Germinal center (tissue), 1 donor: ENCODE measurements around the gene RHOXF1.
"Not testable (repeated sequence)": the region's sequence is repeated elsewhere in the genome, so short reads cannot be mapped to it uniquely, and the experiment has no call there.

Experiments used
- DNase-seq: peaks from one replicate; pipeline ENCODE4 v3.0.0; 2012; ENCODE audit warnings: mixed read lengths, low spot score

Gene RHOXF1, protein sequence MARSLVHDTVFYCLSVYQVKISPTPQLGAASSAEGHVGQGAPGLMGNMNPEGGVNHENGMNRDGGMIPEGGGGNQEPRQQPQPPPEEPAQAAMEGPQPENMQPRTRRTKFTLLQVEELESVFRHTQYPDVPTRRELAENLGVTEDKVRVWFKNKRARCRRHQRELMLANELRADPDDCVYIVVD

DNA sequence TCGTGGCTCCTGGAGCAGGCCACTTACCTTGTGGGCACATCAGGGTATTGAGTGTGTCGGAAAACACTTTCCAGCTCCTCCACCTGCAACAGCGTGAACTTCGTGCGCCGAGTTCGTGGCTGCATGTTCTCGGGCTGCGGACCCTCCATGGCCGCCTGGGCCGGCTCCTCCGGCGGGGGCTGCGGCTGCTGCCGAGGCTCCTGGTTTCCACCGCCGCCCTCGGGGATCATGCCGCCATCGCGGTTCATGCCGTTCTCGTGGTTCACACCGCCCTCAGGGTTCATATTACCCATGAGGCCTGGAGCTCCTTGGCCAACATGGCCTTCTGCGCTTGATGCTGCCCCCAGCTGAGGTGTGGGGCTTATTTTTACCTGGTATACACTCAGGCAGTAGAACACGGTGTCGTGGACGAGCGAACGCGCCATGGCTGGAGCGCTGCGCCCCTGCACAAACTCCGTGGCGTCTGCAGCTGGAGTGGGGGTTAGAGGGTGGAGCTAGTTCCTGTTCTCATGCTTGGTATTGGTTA lies at the start of gene RHOXF1:
RHOXF1 (minus strand) TSS at position 476 of the 526 bp plus-strand sequence; CDS start at position 425, 51 bp downstream.
- no peak for DNase-seq

DNA sequence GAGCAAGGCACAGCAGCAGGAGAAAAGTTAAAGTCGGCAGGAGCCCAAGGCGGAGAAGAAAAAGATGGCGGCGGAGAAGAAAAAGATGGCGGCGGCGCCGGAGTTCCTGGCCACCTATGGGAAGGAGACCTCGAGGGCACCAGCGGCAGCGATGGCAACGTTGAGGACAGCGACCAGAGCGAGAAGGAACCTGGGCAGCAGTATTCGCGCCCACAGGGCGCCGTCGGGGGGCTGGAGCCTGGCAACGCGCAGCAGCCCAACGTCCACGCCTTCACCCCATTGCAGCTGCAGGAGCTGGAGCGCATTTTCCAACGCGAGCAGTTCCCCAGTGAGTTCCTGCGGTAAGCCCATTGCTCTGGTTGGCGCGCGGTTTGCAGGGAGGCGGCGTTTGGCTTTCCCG lies 43.4 kb upstream of the RHOXF1 start:
- DNase-seq, result not testable (repeated sequence)

DNA sequence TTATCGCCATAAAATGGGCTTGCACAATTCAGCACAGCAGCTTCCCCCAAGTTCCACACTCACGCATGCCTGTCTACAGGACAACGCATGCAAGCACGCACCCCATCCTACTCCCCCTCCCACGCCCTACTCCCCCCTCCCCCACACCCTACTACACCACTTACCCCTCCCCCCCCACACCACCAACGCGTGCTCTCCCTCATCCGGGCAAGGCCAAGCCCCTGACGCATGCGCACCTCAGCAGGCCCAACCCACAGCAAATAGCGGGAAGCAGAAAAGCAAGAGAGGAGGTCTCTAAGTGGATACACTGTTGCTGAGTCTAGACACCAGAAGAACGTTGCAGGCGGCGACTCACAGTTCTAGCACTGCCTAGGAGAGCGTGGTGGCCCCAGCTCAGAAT lies 42.6 kb upstream of the RHOXF1 start, which contains the start of gene RHOXF2:
RHOXF2 (plus strand) TSS at position 301 of the 400 bp plus-strand sequence. CDS start 138 bp downstream, outside the sequence.
- not testable (repeated sequence) for DNase-seq

DNA sequence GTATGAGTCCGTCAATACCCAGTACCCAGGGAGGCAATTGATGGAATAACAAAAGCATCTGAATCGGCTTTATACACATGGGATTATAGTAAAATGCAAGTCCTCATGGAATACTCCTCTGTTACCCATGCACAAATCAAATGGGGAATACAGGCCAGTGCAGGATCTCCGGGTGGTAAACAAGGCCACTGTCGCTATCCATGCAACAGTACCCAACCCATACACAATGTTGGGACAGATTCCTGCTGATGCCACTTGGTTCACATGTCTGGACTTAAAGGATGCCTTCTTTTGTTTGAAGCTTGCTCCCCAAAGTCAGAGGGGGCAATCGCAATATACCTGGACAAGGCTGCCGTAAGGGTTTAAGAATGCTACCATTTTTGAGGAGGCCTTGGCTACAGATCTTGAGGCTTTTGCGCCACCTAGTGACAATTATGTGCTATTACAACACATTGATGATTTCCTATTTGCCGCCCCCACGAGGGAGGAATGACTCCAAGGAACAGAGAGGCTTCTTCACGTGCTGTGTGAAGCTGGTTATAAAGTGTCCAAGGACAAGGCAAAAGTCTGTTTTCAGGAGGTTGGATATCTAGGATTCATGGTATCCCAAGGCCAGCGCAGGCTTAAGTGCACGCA lies 34.5 kb upstream of the RHOXF1 start:
- DNase-seq, result not testable (repeated sequence)

DNA sequence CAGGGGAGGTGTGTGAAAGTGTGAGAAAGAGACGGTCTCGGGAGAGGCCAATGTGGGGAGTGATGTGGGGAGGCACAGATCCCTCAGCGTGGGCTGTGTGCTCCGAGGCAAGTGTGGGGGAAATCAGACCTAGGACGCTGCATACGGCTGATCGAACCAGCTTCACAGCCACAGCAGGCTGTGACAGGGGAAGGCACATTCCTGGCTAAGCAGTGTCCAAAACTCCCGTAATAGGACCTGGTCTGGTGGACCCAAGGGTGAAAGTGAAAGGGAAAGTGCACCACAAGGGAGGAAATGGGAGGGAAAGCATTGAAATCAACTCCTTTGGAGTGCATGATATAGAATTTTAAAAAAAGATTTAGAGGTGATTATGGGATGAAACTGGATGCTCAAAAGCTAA lies 31.8 kb upstream of the RHOXF1 start:
- DNase-seq, result no peak

DNA sequence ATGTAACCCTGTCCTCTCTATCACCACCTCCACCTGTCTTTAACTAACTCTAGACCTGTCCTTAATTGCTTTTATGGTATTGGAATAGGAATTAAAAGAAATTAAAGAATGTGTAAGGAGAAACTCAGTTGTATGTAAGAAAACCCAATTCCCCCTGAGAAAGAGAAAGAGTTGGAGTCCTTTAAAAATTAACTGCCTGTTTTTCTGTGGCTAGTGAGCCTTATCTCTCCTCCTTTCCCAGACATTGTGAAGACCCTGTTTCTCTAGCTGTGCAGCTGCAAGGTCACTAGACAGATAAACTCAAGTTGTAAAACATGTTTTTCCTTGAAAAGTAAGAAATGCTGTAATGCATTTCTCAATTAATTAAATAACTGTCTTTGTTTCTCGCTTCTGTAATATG lies 30.6 kb upstream of the RHOXF1 start:
- DNase-seq, result not testable (repeated sequence)

DNA sequence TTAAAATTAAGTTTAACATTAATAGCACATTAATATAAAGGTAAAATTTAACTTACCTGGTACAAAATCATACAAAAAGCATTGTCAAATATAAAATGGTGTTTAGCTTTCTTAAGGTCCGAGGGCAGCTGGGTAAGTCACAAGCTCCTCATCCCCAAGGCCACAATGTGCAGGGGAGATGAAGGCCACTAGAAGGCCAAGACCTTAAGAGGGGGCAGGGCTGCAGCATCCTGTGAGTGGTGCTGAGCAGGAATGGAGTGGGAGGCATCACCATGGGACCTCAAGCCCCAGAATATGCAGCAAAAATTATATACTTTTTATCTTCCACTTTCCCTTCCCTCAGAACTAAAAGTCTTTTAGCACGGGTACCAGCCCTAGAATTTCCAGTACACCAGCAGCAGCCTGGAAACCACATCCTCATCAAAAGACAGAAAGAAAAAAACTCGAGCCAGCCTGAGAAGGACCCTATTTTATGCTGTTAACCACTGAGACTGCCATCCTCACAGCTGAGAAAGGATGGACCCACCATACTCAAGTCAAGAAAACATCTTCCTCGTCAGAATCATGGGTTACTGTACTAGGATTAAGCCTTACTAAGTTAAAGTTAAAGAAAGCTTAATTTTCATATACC lies 29.7 kb upstream of the RHOXF1 start:
- no peak for DNase-seq

DNA sequence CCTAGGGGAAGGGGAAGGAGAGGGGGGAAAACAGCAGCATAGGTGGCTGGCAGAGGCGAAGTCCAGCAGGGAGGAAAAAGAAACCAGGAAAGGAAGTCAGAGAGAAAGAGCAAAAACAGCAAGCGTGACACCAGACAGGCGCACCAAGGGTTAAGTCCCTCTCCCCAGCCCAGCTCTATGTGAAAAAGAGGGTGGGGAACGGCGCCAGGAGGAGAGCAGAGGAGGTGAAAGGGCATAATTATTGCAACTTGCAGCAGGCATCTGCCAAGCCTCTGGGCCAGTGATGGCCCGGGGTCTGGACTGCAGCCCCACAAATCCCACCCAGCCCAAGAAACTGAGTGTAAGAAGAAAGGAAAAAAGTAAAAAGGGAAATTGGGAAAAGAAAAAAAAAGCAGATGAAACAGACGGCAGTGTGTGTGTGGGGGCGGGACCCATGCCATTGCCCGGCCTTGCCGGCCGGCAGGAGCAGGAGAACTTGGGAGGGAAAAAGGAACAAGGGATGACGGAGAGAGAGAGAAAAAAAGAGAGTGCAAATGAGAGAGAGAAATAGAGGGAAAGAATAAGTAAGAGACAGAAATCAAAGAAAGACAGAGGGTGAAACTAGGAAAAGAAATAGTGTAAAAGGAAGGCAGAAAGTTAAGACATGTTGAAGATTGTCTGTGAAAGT lies 28.6 kb upstream of the RHOXF1 start:
- no peak for DNase-seq

DNA sequence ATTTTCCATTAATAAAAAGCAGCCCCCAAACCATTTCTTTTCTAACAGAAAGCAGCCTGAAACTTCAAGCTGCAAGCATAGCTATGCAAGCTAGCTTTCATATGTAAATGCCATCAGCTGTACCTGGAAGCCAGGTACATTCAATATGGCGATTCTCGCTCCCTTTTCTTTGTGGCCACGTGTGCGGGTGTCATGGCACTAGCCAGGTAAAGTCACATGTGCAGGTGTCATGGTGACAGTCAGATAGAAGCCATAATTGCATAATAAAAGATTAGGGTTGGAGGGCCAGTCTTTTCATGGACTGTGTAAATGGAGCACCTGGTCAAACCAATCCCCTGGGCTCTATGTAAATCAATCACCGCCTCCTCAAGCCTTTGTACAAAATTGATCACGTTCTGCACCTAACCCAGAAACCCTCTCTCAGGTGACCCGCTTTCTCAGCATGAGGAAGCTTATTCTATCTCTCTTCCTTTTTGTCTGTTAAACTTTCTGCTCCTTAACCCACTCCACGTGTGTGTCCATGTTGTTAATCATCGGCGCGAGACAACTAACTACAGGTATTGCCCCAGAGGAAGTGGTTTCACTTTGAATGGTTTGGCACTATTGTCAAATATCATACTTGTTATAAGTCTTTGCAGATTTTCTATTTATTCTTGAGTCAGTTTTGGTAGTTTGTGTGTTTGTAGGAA lies 24.7 kb upstream of the RHOXF1 start:
- no peak for DNase-seq

DNA sequence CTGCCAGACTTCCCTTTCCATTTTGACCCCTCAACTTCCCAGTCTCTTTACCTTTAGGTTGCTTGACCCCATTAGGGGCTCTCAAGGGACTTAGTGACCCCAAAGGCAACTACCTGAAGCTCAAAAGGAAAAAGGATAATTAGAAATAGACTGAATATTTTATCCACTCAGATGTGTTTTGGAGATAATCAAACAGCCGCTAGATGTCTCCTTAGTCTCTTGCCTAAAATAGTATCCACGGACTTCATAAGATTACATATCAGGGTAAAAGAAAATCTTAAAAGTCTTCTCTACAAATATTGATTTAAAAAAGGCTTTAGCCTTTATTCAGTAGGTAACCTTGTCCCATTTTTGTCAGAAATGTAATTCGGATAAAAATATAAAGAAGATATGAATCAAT lies 21.7 kb upstream of the RHOXF1 start:
- no peak for DNase-seq

DNA sequence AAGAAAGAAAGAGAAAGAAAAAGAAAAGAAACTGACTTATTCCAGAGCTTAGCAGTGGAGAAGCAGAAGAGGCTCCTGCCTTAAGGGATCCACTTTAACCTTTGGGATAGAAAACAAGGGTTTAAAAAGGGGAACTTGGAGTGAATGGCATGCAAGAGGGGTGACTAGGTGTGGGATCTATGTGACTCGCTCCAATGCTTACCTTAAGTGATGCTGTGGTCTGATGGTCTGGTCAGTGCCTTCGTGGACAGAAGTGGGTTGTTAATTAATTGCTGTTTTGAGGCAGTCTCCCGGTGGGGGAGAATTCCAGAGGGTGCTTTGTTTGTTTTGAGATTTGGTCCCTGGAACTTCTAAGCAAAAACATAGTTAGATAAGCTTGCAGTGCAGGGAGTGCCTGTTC lies 21.1 kb upstream of the RHOXF1 start:
- no peak for DNase-seq

DNA sequence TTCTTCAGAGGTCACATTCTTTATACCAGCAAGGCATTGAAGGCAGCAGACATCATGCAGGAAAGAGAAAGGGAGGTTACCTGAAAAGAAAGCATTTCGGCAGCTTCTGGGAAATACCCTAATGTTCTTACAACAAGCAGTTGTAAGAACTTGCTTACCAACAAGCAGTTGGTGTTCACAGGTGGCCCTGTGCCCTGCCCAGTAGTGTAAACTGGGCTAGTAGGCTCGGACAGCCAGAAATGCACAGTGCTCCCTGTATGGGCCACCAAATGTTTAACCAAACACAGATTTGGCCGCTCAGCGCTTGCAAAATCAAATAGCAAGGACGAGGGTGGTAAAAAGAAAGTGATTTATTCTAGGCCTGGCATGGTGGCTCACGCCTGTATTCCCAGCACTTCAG lies 20.4 kb upstream of the RHOXF1 start:
- DNase-seq, result no peak

DNA sequence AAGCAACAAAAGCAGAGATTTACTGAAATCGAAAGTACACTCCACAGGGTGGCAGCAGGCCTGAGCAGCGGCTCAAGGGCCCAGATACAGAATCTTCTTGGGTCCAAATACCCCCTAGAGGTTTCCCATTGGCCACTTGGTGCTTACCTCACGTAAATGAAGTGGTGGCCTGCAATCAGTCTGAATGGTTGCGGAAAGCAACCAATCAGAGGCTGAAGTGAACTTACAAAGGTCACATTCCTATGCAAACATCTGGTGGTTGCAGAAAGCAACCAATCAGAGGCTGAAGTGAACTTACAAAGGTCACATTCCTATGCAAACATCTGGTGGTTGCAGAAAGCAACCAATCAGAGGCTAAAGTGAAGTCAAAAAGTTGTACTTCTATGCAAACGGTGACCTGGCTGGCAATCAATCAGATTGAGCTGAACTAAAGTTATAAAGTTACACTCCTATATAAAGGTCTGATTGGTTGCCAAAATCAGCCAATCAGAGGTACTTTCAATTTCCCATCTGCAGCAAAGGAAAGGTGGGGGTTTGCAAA lies 12.7 kb upstream of the RHOXF1 start:
- not testable (repeated sequence) for DNase-seq

DNA sequence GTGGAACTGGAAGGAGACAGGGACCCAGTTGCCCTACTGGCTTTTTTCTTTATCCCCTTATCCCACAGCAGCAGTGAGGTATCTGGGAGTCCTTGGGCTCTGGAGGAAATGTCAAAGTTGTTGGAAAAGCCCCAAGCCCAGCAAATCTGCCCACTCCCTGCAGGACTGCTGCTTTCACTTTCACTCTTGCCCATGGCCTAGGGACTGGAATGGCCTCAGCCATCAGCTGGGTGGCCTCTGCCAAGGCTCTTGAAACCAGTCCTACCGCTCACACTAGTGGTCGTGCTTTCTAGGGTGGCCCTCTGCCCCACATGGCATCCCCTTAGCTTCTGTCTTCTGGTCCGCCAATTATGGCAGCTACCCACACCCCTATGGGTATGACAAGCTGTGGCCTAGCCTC lies 9.7 kb upstream of the RHOXF1 start:
- no peak for DNase-seq

DNA sequence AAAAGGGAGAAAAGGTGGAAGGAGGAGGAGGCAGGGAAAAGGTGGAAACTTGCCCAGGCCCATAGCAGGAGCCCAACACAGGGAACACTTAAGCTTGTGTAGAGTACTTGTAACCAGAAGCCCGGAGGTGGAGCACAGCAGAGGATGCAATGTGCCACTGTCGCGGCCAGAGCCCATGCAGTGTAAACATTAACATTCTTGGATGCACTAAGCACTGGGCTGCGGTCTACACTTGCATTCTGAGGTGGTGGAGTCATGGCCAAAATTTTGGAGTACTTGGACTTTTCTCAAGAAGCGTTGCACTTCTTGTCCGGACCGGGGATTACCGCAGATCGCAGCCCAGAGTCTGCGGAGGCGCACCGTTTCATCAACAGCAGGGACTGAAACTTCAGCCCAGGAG lies 4.5 kb upstream of the RHOXF1 start:
- no peak for DNase-seq

DNA sequence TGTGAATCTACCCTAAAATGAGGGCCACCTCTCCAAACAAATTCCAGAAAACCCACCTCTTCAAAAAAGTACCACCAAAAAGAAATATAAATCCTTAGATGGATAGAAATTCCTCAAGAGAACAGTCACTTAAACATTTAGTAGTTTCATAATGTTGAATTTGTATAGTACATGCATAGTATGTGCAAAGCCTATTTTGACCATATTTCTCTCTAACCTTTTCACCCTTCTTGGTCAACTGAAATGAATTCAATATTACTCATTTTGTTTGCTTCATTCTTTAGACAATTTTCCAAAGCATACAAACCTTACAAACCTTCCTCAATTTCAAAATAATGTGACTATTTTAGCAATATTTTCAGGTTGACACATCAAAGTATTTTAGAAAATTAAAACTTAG lies 4.1 kb downstream of the RHOXF1 start:
- DNase-seq, result no peak

DNA sequence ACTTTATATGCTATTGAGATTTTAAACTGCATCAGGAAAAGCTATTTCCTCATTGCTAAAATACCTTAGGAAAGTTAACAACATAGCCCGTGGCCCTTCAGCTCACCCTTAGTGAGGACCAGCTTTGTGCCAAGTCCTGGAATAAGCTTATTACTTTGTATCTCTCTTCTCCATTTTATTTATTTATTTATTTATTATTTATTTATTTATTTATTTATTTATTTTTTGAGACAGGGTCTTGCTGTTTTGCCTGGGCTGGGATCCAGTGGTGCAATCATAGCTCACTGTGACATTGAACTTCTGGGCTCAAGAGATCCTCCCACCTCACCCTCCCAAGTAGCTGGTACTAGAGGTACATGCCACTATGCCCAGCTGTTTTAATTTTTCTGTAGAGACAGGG lies 6.3 kb downstream of the RHOXF1 start:
- no peak for DNase-seq

DNA sequence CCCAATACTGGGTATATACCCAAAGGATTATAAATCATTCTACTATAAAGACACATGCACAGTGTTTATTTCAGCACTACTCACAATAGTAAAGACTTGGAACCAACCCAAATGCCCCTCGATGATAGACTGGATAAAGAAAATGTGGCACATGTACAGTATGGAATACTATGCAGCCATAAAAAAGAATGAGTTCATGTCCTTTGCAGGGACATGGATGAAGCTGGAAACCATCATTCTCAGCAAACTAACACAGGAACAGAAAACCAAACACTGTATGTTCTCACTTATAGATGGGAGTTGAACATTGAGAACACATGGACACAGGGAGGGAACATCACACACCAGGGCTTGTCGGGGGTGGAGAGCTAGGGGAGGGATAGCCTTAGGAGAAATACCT lies 11.0 kb downstream of the RHOXF1 start:
- not testable (repeated sequence) for DNase-seq

DNA sequence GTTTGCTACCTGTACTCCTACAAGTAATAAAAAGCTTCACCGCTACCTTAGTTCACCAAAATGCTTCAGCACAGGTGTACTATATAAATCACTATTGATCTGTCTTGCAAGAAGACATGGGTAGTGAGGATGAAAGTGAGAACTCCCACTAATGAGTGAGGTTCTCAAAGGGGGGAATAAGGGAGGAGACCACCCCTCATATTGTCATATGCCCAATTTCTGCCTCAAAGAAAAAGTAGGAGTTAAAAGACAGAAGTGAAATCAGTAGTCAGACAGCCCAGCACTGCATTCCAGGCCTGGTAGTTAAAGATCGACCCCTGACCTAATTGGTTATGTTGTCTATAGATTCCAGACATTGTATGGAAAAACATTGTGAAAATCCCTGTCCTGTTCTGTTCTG lies 14.7 kb downstream of the RHOXF1 start:
- DNase-seq, result not testable (repeated sequence)

DNA sequence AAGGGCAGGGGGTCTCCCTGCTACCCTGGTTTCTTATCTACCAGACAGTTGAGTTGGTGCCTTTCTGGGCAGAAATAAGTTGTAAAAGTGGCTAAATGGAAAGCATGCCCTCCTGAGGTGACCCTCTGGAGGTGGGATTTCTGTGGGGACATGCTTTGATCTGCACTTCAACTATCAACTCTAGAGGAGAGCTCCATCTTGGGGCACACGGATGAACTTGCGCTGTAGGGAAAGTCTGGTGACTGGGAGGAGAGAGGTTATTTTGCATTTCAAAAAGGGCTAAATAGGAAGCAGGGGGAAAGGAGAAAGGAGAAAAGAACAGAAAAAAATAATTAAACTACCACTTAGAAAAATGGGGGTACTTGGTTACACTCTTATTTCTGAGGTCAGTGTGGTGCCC lies 25.5 kb downstream of the RHOXF1 start:
- DNase-seq, result no peak

DNA sequence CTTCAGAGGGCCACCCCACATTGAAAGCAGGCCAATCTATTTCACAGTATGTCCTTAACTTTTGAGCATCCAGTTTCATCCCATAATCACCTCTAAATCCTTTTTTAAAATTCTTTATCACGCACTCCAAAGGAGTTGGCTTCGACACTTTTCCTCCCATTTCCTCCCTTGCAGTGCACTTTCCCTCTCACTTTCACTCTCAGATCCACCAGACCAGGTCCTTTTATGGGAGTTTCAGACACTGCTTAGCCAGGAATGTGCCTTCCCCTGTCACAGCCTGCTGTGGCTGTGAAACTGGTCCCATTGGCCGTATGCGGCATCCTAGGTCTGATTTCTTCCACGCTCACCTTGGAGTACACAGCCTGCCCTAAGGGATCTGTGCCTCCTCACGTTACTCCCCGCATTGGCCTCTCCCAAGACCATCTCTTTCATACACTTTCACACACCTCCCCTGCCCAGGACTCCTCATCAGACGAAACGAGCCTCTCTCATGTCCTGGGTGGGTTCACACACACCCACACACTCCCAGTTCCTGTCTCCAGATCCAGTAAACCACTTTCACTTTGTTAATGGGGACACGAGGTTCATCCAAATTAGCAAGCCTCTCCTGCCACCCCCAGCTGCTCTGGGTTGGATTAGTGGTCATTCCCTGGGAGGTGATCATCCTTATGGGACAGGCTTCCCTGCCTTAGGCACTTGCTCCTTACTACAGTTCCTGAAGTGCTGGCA lies 28.3 kb downstream of the RHOXF1 start:
- DNase-seq, result no peak
